Fibroblast of the conjunctiva (primary cell): ENCODE measurements around the gene ECHDC3.

Experiments
- DNase-seq: peaks from one replicate; pipeline ENCODE4 v3.0.0-alpha.2; 2010; ENCODE audit warnings: low read depth

ECHDC3 gene

DNA sequence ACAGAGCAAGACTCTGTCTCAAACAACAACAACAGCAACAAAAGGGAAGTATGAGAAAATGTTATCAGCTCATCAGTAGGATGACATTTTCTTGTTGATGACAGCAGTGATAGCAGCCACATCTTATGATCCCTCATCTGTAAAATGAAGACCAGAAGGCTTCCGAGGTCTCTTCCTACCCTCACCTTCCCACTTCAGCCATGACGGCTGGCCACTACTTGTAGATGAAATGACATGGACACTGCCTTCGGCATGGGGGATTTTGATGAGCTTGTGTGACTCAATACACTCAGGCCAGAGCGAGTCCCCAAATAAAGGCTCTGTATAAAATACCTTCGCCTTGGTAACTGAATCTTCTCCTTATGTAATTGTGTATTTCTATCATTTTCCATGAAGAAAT lies 6.7 kb downstream of the ECHDC3 start:
- no peak for DNase-seq

- DNase-seq, result no peak
Measured at GRCh38 chr10:11750420-11750819, 8.2 kb downstream of the ECHDC3 start.

- no peak for DNase-seq
Measured at GRCh38 chr10:11754173-11754572, 12.0 kb downstream of the ECHDC3 start.

- DNase-seq, result no peak
Measured at GRCh38 chr10:11754620-11755019, 12.4 kb downstream of the ECHDC3 start.

GRCh38 chr10:11755512-11756263 lies 13.5 kb downstream of the ECHDC3 start:
- DNase-seq, result no peak

GRCh38 chr10:11756766-11757315 lies 14.7 kb downstream of the ECHDC3 start:
- no peak for DNase-seq

- DNase-seq, result peak; percentile 72
Measured at GRCh38 chr10:11757454-11757820, 15.3 kb downstream of the ECHDC3 start.

DNA sequence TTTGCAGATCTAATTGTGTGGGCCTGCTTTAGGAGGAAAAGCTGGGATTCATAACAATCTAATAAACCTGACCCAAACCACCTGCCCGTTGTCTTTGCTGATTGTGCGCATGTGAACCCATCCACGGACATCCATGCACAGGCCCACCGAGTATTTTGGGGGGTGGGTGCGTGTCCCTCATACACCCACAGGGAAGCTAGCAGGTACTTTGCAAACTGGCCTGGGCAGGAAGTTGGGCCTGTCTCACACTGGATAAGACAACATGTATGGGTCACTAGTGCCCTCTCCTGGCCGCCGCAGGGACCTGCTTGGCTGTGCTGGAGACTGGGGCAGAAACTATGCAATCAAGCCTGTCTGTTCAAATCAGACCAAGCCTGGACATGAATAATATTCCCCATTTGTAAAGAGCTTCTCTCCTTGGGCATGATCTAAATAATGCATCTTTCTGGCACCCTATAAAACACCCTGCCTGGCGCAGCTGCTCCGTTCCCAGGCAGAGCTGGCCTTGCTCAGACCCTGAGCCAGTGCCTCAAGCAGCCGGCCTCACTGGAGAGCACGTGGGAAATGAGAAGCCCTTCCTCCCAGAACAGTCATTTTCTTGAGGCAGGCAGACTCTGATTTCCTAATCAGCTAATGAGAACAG lies 15.8 kb downstream of the ECHDC3 start:
- peak; percentile 71 for DNase-seq

DNA sequence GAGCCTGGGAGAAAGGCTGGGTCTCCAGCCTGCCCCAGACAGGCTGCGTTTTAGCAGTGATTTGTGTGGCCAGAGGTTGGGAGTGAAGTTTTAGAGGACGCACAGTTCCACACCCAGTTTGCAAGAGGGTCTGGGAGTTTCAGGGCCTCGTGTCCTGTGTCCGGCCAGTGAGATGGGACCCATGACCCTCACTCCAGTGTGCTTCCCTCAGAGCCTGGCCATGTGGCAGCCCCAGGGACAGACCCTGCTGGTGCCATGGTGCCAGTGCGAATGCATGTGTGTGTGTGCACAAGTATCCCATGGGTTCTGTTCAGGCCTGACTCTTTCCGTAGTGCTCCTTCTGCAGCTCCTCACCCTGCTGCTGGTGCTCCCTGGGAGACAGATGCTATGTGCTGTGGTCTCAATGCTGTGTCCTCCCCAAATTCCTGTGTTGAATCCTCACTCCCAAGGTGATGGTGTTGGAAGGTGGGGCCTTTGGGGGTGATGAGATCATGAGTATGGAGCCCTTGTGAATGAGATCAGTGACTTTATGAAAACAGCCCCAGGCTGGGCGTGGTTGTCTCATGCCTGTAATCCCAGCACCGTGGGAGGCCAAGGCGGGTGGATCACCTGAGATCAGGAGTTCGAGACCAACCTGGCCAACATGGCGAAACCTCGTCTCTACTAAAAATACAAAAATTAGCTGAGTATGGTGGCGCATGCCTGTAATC lies 16.5 kb downstream of the ECHDC3 start:
- DNase-seq, result no peak

DNA sequence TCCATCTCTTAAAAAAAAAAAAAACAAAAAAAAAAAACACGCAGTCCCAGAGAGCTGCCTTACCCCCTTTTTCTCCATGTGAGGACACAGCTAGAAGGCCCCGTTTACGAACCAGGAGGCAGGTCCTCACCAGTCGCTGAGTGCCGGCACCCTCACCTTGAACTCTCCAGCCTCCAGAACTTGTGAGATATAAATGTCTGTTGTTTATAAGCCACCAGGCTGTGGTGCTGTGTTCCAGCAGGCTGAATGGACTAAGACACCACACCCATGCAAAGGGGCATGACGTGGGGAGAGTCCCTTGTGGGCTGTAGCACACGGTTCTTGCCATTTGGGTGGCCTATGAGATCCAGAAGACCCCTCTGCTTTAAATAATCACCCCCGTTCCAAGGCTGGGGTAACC lies 17.2 kb downstream of the ECHDC3 start:
- no peak for DNase-seq

DNA sequence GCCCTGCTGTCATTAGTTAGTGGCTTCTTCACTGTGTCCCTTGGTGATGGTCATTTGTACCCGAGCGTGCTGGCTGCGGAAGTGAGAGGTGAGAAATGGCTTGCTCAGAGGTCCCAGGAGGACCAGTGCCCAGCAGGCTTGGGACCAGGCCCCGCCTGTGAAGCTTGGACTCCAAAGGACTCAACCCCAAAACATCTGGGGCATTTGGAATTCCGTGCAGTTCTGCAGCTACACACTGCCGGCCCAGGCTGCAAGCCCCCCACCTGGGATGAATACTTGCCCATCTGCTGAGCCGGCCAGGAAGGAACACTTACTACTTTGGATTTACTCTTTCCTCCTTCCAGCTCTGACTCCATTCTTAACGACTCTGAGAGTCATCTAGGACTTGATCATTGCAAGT lies 18.0 kb downstream of the ECHDC3 start:
- no peak for DNase-seq

- DNase-seq, result no peak
Measured at GRCh38 chr10:11760861-11761260, 18.7 kb downstream of the ECHDC3 start.

DNA sequence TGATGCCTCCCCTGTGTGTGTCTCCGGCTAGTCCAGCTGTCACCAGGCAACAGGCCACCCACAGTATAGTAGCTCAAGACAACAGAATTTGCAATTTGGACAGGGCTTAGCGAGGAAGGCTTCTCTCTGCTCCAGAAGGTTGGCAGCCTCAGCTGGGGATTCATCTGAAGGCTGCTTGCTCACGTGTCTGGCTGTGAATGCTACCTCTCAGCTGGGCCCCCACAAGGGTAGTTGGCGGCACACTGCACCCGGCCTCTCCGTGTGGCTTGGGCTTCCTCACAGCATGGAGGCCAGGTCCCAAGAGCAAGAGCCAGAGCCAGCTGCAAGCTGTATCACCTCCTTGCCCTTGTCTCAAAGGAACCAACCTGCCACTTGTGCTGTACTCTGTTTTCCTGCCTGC lies 19.2 kb downstream of the ECHDC3 start:
- no peak for DNase-seq

- DNase-seq, result no peak
Measured at GRCh38 chr10:11762706-11763500, 20.7 kb downstream of the ECHDC3 start.

GRCh38 chr10:11763501-11763861 lies 21.3 kb downstream of the ECHDC3 start:
- DNase-seq, result no peak

DNA sequence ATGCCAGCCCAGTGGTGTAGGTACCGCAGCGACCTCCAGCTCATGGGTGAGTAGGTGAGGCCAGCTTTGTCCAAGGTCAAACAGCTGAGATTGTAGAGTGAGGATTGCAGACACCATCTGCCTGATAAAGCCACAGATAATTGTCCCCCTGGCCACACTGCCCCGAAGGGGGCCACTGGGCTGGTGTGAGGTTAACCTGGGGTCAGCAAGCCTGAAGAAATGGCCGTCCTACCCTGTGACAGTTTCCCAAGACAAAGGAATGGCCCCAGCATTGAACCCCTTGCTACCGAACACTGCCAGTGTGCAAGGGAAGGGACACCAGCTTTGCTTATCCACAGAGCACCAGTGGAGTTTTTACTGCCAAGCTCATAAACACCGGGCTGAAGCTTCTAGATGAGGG lies 23.0 kb downstream of the ECHDC3 start:
- no peak for DNase-seq

DNA sequence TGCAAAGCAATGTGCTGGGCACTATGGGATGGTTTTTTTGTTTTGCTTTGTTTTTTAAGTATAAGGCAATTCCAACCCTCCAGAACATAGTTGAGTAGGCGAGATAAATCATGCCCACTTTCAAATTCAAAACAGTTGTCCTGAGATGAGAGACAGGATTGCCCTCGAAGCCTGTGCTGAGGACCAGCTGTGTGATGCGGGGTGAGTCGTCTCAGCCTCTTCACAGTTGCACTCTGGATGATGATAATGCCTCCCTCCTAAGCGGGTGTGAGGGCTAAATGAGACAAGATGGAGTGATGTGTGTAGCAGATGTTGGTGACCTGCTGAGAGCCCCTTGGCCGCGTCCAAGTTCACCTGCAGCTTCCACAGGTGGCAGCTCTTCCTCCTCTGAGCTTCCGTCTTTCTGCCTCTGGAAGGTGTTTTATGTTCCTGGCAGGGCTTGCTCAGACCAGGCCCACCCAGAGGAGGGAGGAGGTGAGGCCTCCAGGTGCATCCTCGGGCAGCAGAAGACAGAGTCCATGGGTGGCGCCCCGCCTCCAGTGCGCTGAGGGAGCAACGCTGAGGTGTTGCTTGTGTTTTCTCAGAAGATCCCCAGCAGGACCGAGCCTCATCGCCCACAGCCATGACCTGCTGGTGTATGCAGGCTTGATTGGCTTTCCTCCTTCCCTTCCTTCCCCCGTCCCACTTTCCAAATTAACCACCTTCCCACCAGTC lies 30.6 kb downstream of the ECHDC3 start:
- DNase-seq, result no peak

DNA sequence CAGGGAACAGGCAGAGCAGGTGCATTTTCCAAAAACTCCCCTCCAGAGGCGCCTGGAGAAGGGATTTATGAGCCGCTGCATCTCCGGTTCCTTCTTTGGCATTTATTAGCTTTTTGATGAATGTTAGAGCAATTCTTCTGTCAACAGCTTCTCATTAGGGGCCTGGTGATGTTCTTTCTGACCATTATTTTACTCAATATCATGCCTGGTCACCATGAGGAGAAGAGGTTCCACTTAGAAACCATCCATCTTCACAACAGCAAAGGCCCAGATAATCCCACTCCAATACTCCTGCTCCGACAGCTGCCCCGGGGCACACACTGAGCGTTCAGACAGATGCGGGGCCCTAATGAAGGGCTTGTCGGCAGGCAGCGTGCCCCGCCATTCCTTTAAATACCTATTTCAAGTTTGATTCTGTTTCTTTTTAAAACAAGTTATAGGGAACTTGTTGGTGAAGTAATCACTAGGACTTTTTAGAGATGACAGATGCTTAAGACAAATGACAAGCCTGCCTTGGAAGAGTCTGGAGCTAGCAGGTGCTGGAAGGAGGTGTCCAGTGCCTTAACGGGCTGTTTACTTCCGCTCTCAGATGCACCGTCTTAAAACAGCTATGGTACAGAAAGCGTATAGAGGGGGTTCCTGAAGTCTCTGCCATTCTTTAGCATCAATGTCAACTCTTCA lies 31.7 kb downstream of the ECHDC3 start:
- no peak for DNase-seq

- DNase-seq, result no peak
Measured at GRCh38 chr10:11775412-11775811, 33.2 kb downstream of the ECHDC3 start.

GRCh38 chr10:11776080-11776479 lies 33.9 kb downstream of the ECHDC3 start:
- no peak for DNase-seq

GRCh38 chr10:11781114-11781513 lies 38.9 kb downstream of the ECHDC3 start:
- no peak for DNase-seq
